Cardiac muscle cell (in vitro differentiated cells and primary cell): ENCODE results near the gene THOC6. TPM values are rescaled to one million over a fixed set of nuclear protein-coding genes. Genes with fewer than 3 reads are reported as not detected.
A peak's percentile ranks its signal among the peaks of the same experiment; 100 is the strongest.

Experiments used
- DNase-seq, 2 donors: peaks; one replicate each; pipeline versions ENCODE4 v3.0.0 to v3.0.0-alpha.2; 2010 to 2017; ENCODE audit warnings: low read depth in 1 of 2, low spot score in 1 of 2
- H3K27ac ChIP-seq: fragments of 200-600 bp; sonication (generic); 2 replicates; pipeline ENCODE4 v1.5.1; 2016
- H3K27me3 ChIP-seq: fragments of 200-600 bp; sonication (generic); 2 replicates; pipeline ENCODE4 v1.6.0; 2016; ENCODE audit warnings: control low read depth
- H3K36me3 ChIP-seq: fragments of 200-600 bp; sonication (generic); 2 replicates; pipeline ENCODE4 v1.5.1; 2016; ENCODE audit warnings: control low read depth
- H3K4me1 ChIP-seq: fragments of 200-600 bp; sonication (generic); 2 replicates; pipeline ENCODE4 v1.8.1; 2017; ENCODE audit warnings: low read depth, mild to moderate bottlenecking, mixed run types
- H3K4me3 ChIP-seq: fragments of 200-600 bp; sonication (generic); 2 replicates; pipeline ENCODE4 v1.5.1; 2016; ENCODE audit warnings: mild to moderate bottlenecking
- H3K9me3 ChIP-seq: fragments of 200-600 bp; sonication (generic); 2 replicates; pipeline ENCODE4 v1.5.1; 2017; ENCODE audit warnings: low read depth, mild to moderate bottlenecking, control low read depth
- polyA plus RNA-seq: library from polyadenylated mRNA; unstranded; fragments of >200 nt; fragmentation: Nextera tagmentation; extraction: Ambion mirVana; gene quantifications from 2 replicates; pipeline ENCODE4 v1.2.1, GENCODE V29; 2016
- total RNA-seq: library from RNA; depleted of rRNA; stranded (reverse); fragments of >200 nt; gene quantifications from 2 replicates; pipeline ENCODE4 v1.2.3, GENCODE V29; 2016
- TF ChIP-seq, protein P1 (sequence below): IDR thresholded peaks from 2 replicates; pipeline ENCODE4 v1.5.1; 2012; ENCODE audit warnings: low read depth, mild to moderate bottlenecking, low read length

Gene THOC6
- total and polyA plus RNA-seq, 2 experiments from 2014 or later: 36.9 to 61.3 TPM

DNA sequence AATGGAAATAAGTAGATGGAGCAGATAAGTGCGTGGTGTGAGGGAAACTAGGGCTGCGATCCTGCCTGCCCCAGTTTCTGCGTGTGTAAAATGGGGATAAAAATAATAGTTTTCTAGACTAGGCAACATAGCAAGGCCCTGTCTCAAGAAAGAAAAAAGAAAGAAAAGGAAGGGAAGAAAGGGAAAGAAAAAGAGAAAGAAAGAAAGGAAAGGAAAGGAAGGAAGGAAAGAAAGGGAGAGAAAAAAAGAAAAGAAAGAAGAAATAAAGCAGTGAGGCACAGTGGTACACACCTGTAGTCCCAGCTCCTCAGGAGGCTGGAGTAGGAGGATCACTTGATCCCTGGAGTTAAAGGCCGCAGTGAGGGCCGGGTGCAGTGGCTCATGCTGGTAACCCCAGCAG is 41.4 kb upstream of the THOC6 start:
- TF ChIP-seq, protein P1, sequence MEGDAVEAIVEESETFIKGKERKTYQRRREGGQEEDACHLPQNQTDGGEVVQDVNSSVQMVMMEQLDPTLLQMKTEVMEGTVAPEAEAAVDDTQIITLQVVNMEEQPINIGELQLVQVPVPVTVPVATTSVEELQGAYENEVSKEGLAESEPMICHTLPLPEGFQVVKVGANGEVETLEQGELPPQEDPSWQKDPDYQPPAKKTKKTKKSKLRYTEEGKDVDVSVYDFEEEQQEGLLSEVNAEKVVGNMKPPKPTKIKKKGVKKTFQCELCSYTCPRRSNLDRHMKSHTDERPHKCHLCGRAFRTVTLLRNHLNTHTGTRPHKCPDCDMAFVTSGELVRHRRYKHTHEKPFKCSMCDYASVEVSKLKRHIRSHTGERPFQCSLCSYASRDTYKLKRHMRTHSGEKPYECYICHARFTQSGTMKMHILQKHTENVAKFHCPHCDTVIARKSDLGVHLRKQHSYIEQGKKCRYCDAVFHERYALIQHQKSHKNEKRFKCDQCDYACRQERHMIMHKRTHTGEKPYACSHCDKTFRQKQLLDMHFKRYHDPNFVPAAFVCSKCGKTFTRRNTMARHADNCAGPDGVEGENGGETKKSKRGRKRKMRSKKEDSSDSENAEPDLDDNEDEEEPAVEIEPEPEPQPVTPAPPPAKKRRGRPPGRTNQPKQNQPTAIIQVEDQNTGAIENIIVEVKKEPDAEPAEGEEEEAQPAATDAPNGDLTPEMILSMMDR: no peak
- no peak for DNase-seq
- Histone ChIP-seq H3K9me3 (no peaks in the 10 kb centered on the region), H3K27me3 (no peaks in the 10 kb centered on the region), H3K27ac (no peak overlapping the region), H3K4me3 (no peak overlapping the region), H3K36me3 (no peaks in the 10 kb centered on the region), H3K4me1 (peaks cover 11% of the 10 kb centered on the region)

GRCh38 chr16:2983706-2984136 is 40.1 kb upstream of the THOC6 start:
- H3K4me1 ChIP-seq: peaks cover 23% of the 10 kb centered on the region
- DNase-seq: peak; percentile 80 to 82
- no peaks in the 10 kb centered on the region for H3K36me3 ChIP-seq
- H3K27ac ChIP-seq: no peak overlapping the region
- TF ChIP-seq, protein P1: peak; percentile 86
- H3K4me3 ChIP-seq: no peak overlapping the region
- no peaks in the 10 kb centered on the region for H3K27me3 ChIP-seq
- no peaks in the 10 kb centered on the region for H3K9me3 ChIP-seq

DNA sequence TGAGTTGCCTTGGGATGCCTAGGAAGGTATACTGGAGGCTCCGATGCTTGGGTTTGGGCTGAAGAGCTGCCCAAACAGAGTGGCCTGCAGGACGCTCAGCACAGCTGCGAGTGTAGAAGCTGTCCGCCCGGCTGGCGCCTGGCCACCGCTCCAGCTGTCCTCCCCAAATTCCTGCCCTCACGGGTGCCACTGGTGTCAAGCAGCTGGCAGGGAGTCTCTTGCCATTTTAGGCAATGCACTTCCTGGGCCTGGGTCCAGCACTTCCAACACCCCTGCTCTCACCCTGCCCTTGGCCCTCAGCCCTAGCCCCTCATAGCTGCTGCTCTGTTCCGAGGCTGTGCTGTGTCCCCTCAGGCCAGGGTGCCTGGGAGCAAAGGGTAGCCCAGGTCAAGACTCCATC is 38.4 kb upstream of the THOC6 start:
- DNase-seq: no peak
- TF ChIP-seq, protein P1: no peak
- Histone ChIP-seq H3K9me3 (no peaks in the 10 kb centered on the region), H3K4me3 (no peak overlapping the region), H3K4me1 (peaks cover 23% of the 10 kb centered on the region), H3K27ac (no peak overlapping the region), H3K36me3 (no peaks in the 10 kb centered on the region), H3K27me3 (no peaks in the 10 kb centered on the region)

DNA sequence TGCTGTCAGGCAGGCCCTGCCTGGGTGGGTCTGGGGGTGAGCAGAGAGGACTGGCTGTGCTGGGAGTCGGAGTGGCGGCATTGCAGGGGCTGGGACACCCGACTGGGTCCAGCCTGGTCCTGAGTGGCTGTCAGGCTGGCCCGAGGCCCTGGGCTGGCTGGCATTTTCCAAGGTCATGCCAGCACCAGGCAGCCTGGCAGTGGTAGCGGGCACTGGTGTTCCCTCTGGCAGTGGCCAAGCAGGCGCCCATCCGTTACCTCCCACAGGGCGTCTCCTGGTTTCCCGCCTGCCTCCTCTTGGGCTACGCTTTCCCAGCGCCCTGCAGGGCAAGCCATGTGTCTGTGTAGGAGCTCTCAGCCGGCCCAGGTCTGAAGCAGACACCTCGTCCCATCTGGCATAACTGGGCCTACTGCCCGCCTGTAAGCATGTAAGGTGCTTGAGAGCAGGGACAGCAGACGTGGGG is 37.9 kb upstream of the THOC6 start:
- TF ChIP-seq, protein P1: no peak
- Histone ChIP-seq H3K9me3 (no peaks in the 10 kb centered on the region), H3K4me1 (peaks cover 21% of the 10 kb centered on the region), H3K27me3 (no peaks in the 10 kb centered on the region), H3K36me3 (no peaks in the 10 kb centered on the region), H3K4me3 (no peak overlapping the region), H3K27ac (no peak overlapping the region)
- no peak for DNase-seq

- Histone ChIP-seq H3K4me1 (peaks cover 15% of the 10 kb centered on the region), H3K9me3 (no peaks in the 10 kb centered on the region), H3K27me3 (no peaks in the 10 kb centered on the region), H3K4me3 (no peak overlapping the region), H3K36me3 (no peaks in the 10 kb centered on the region), H3K27ac (no peak overlapping the region)
- DNase-seq: no peak
- TF ChIP-seq, protein P1: no peak
These were observed 37.1 kb upstream of the THOC6 start for GRCh38 chr16:2986623-2987188.
